ENCODE measurements around the gene HES1.

DNA sequence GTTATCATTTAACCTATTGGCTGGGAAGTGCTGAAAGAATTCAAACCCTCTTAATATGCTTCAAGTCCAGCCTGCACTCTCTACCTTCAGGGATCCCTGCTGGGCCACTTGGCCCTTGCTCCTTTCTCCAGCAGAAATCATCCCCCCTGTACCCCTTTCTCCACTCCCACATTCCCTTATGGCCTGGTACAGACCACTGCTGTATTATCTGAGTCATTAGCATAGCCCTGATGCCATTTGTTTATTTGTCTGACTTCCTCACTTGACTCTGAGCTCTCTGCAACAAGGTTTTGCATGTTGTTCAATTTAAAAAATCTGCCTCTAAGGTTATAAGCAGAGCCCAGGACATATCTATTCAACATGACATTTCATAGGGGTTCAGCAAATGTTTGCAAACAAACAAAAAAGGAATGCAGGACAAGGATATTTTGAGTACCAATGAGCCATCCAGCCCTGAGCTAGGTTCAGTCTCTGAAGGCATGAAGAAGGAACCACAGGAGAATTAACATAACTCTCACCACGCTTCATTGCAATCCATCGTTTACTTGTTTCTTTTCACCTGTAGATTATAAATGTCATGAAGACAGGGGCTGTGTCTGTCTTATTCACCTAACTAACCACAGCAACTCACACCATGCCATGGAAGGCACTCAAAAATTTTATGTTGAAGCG lies 26.6 kb upstream of the HES1 start:
- TF ChIP-seq CTCF (IDR thresholded peaks at IDR 0.05) (no peak), EP300 (IDR thresholded peaks at IDR 0.05) (no peak), POLR2A (IDR thresholded peaks at IDR 0.05) (no peak)

Measured in sigmoid colon (tissue), 4 donors.